Keratinocyte (primary cell): Measurements from ENCODE around the gene NEU4. TPM values are rescaled to one million over a fixed set of nuclear protein-coding genes. Genes with fewer than 3 reads are reported as not detected.

ENCODE experiments used
- DNase-seq: peaks from one replicate; pipeline ENCODE4 v3.0.0-alpha.2; 2011; ENCODE audit warnings: low read depth, missing footprints, low spot score
- FAIRE-seq: peaks from 2 replicates; lab custom pipeline; 2011; peaks lifted over from hg19 to GRCh38; lab: Jason Lieb, UNC
- H2AFZ ChIP-seq: 2 replicates; pipeline ENCODE4 v1.6.0; 2012; ENCODE audit warnings: low read length, control low read depth, inconsistent platforms; ENCODE audit not compliant: control insufficient read depth
- H3K27ac ChIP-seq: 2 replicates; pipeline ENCODE4 v1.5.1; 2011; ENCODE audit warnings: low read length; ENCODE audit not compliant: control insufficient read depth, insufficient read depth
- H3K27me3 ChIP-seq: 3 replicates; pipeline ENCODE4 v1.6.0; 2011; ENCODE audit warnings: low read length; ENCODE audit not compliant: control insufficient read depth, insufficient read depth; ENCODE audit errors: extremely low read depth
- H3K36me3 ChIP-seq, 2 experiments: 2 replicates in 1 of 2; 3 replicates in 1 of 2; pipeline ENCODE4 v1.5.1; 2011; ENCODE audit warnings: low read length in 2 of 2, mild to moderate bottlenecking in 1 of 2; ENCODE audit not compliant: control insufficient read depth in 2 of 2, insufficient read depth in 2 of 2; ENCODE audit errors: extremely low read depth in 1 of 2
- H3K4me1 ChIP-seq: 3 replicates; pipeline ENCODE4 v1.5.1; 2011; ENCODE audit warnings: low read length; ENCODE audit not compliant: control insufficient read depth, insufficient read depth; ENCODE audit errors: extremely low read depth
- H3K4me2 ChIP-seq: 3 replicates; pipeline ENCODE4 v1.6.0; 2011; ENCODE audit warnings: low read depth, low read length; ENCODE audit not compliant: control insufficient read depth, insufficient read depth; ENCODE audit errors: extremely low read depth
- H3K4me3 ChIP-seq, 3 experiments: fragments of 200-600 bp in 1 of 3; sonication (generic) in 1 of 3; 2 replicates in 2 of 3; 3 replicates in 1 of 3; pipeline ENCODE4 v1.5.1; 2011 to 2016; ENCODE audit warnings: low read length in 3 of 3, mild to moderate bottlenecking in 3 of 3, control low read depth in 2 of 3, inconsistent platforms in 1 of 3, low read depth in 1 of 3, mixed read lengths in 1 of 3, mixed run types in 1 of 3, moderate library complexity in 1 of 3; ENCODE audit not compliant: control insufficient read depth in 2 of 3, insufficient read depth in 2 of 3; ENCODE audit errors: extremely low read depth in 1 of 3
- H3K79me2 ChIP-seq: 2 replicates; pipeline ENCODE4 v1.6.0; 2012; ENCODE audit warnings: low read length; ENCODE audit not compliant: control insufficient read depth, insufficient read depth
- H3K9ac ChIP-seq: 3 replicates; pipeline ENCODE4 v1.6.0; 2011; ENCODE audit warnings: low read length; ENCODE audit not compliant: control insufficient read depth, insufficient read depth; ENCODE audit errors: extremely low read depth
- H3K9me1 ChIP-seq: 3 replicates; pipeline ENCODE4 v1.6.0; 2011; ENCODE audit warnings: low read length; ENCODE audit not compliant: control insufficient read depth, insufficient read depth; ENCODE audit errors: extremely low read depth
- H3K9me3 ChIP-seq: 2 replicates; pipeline ENCODE4 v1.5.1; 2012; ENCODE audit warnings: low read depth, low read length; ENCODE audit not compliant: control insufficient read depth
- H4K20me1 ChIP-seq: 3 replicates; pipeline ENCODE4 v1.6.0; 2011; ENCODE audit warnings: low read length; ENCODE audit not compliant: control insufficient read depth, insufficient read depth; ENCODE audit errors: extremely low read depth
- EZH2 ChIP-seq: IDR thresholded peaks from one replicate; pipeline ENCODE4 v1.6.1; 2012; ENCODE audit warnings: inconsistent platforms, mild to moderate bottlenecking, low read length, moderate library complexity
- dilution Hi-C: fragments of 300-500 bp; cut with MboI; formaldehyde crosslinking; loops from one replicate; pipeline ENCODE4 v1.7.0; 2020; ENCODE audit warnings: low sequenced_read_pairs; ENCODE audit not compliant: extremely low pct_ligation_motif_present
- polyA plus RNA-seq, 5 experiments: library from polyadenylated mRNA; depleted of rRNA in 3 of 5; stranded (reverse) in 3 of 5; stranded (forward) in 1 of 5; unstranded in 1 of 5; fragments of >200 nt; gene quantifications; 1 replicate in 1 of 5; 2 replicates in 3 of 5; 3 replicates in 1 of 5; pipeline versions ENCODE4 v1.2.1 to v1.2.3, GENCODE V29; 2011 to 2012; ENCODE audit warnings: missing spikeins in 2 of 5, low read depth in 1 of 5, low replicate concordance in 1 of 5
- TF ChIP-seq, protein P1 (sequence below), 3 experiments: IDR thresholded peaks in 1 of 3; conservative IDR thresholded peaks in 1 of 3; optimal IDR thresholded peaks in 1 of 3; 2 replicates in 2 of 3; 3 replicates in 1 of 3; pipeline versions ENCODE3 to v1.5.1; 2011; ENCODE audit warnings: low read length in 3 of 3, mild to moderate bottlenecking in 3 of 3, moderate library complexity in 2 of 3, control low read depth in 1 of 3, inconsistent platforms in 1 of 3; ENCODE audit not compliant: insufficient read depth in 2 of 3; ENCODE audit errors: extremely low read depth in 1 of 3

NEU4 gene
- polyA plus RNA-seq, 1 donor (not counting 4 experiments of a cell fraction or from before 2014, with no cell fraction given): not detected

DNA sequence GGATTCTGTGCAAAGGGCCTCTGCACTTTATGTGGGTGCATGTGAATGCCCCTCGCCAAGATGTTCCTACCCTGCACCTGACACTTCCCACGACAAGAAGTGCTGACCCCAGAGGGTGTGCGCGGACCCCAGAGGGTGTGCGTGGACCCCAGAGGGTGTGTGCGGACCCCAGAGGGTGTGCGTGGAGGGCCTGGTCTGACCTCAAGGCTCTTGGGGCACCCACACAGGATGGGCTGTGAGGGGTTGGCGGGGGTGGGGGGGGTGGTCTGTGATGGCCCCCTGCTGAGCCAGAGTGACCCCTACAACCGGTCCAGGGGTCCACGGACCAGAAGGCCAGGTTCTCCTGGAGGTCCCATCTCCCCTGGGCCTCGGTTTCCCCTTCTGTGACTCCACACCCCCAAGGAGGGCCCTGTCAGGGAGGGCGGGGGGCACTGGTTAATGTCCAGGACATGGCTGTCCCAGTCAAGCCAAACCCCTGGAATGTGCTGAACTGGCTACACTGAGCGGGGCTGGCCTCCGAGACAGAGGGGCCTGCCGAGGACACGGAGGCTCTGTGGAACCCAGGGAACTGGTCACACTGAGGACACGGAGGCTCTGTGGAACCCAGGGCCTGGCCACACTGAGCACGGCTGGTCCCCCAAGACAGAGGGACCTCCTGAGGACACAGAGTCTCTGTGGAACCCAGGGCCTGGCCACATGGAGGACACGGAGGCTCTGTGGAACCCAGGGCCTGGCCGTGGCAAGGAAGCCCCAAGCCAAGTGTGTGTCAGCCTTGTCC is 3.1 kb downstream of the NEU4 start:
- TF ChIP-seq, protein P1, sequence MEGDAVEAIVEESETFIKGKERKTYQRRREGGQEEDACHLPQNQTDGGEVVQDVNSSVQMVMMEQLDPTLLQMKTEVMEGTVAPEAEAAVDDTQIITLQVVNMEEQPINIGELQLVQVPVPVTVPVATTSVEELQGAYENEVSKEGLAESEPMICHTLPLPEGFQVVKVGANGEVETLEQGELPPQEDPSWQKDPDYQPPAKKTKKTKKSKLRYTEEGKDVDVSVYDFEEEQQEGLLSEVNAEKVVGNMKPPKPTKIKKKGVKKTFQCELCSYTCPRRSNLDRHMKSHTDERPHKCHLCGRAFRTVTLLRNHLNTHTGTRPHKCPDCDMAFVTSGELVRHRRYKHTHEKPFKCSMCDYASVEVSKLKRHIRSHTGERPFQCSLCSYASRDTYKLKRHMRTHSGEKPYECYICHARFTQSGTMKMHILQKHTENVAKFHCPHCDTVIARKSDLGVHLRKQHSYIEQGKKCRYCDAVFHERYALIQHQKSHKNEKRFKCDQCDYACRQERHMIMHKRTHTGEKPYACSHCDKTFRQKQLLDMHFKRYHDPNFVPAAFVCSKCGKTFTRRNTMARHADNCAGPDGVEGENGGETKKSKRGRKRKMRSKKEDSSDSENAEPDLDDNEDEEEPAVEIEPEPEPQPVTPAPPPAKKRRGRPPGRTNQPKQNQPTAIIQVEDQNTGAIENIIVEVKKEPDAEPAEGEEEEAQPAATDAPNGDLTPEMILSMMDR (optimal IDR thresholded peaks at IDR 0.05 in 1 of 3, IDR thresholded peaks at IDR 0.05 in 1 of 3, conservative IDR thresholded peaks at IDR 0.05 in 1 of 3; ENCODE audit: extremely low read depth in 1 of 3, insufficient read depth in 2 of 3, low read length in 3 of 3): no peak
- no peak for TF ChIP-seq EZH2
- no peak overlapping the region for H3K4me3 ChIP-seq
- no peaks in the 10 kb centered on the region for H3K36me3 ChIP-seq
- no peaks in the 10 kb centered on the region for H4K20me1 ChIP-seq
- H3K9ac ChIP-seq: no peak overlapping the region
- dilution Hi-C loops: no loop called here
- H2AFZ ChIP-seq: no peak overlapping the region
- no peaks in the 10 kb centered on the region for H3K4me1 ChIP-seq
- DNase-seq (no peak), FAIRE-seq (no peak)
- peaks cover 6% of the 10 kb centered on the region for H3K27me3 ChIP-seq
- H3K4me2 ChIP-seq: no peak overlapping the region
- no peaks in the 10 kb centered on the region for H3K9me1 ChIP-seq
- H3K27ac ChIP-seq: no peak overlapping the region
- no peaks in the 10 kb centered on the region for H3K79me2 ChIP-seq
- H3K9me3 ChIP-seq: no peaks in the 10 kb centered on the region

DNA sequence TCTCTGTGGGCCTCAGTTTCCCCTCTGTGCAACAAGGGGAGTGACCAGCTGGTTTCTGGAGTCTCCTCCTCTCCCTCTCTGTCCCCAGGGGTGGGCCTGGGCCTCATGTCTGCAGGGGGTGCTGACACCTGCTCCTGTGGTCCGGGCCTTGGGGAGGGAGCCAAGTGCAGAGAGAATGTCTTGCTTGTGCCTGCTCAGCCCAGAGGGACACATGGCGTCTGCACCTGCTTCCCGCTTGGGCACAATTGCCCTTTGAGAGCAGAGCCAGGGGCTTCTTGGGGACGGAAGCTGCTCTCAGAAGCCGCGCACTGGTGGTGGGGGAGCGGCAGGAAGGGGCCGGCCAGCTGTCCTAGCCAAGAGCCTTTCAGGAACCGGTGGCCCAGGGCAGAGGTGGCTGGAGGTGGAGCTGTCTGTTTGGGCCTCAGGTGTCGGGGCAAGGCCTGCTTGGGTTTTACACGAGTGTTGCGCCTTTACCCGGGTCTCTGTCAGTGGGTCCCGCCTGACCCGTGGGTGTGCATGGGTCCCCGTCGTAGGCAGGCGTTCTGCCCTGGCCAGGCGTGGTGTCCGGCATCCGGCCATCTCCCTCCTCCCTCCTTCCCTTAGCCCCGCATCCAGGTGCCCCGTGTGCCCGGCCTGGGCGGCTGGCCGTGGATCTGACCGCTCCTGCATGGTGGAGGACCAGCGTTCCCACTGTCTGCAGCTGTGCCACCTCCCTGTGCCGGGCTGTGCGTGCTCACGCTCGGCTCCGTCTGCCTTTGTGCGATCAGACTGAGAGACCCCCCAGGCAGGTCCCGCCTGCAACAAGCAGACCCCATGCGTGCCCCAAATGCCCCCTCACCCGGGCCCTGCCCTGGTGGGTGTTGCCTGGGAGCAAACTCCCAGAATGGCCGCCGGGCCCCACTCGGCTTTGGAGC is 4.0 kb downstream of the NEU4 start:
- Histone ChIP-seq H3K27me3 (peaks cover 12% of the 10 kb centered on the region), H3K9me1 (no peaks in the 10 kb centered on the region), H3K9ac (no peak overlapping the region), H4K20me1 (no peaks in the 10 kb centered on the region), H3K4me1 (no peaks in the 10 kb centered on the region), H3K36me3 (no peaks in the 10 kb centered on the region), H3K4me3 (no peak overlapping the region), H3K27ac (no peak overlapping the region), H2AFZ (no peak overlapping the region), H3K79me2 (no peaks in the 10 kb centered on the region), H3K4me2 (no peak overlapping the region), H3K9me3 (no peaks in the 10 kb centered on the region)
- dilution Hi-C loops: no loop called here
- TF ChIP-seq, protein P1 (optimal IDR thresholded peaks at IDR 0.05 in 1 of 3, IDR thresholded peaks at IDR 0.05 in 1 of 3, conservative IDR thresholded peaks at IDR 0.05 in 1 of 3; ENCODE audit: extremely low read depth in 1 of 3, insufficient read depth in 2 of 3, low read length in 3 of 3): no peak
- TF ChIP-seq EZH2: no peak
- no peak for DNase-seq
- FAIRE-seq: no peak
